HCT116 (cell line): ENCODE data around the gene CRLF3. TPM values are rescaled to one million over a fixed set of nuclear protein-coding genes. Genes with fewer than 3 reads are reported as not detected.

Source experiments
- ATAC-seq: fragments of 200-7000 bp; cut with Tn5 transposase; 2 replicates; pipeline ENCODE4 v1.9.1; 2020; ENCODE audit warnings: mild to moderate bottlenecking, moderate library complexity
- BruUV-seq: library from RNA; stranded (reverse); fragments of 400-500 nt; replicated peaks from 2 replicates; lab custom pipeline; 2021; lab: Mats Ljungman, UMichigan
- CTCF ChIA-PET: fragments of 300-600 bp; sonication (Branson Sonifier 250); formaldehyde crosslinking; loops from one replicate; lab custom pipeline; 2021; ENCODE audit warnings: antibody characterized with exemption; lab: Charles Lee
- POLR2A ChIA-PET: fragments of 300-600, 350-600 bp; sonication (Branson Sonifier 250); formaldehyde crosslinking; loops from one replicate; lab custom pipeline; 2021; ENCODE audit warnings: antibody characterized with exemption; lab: Charles Lee
- RAD21 ChIA-PET, 2 experiments: fragments of 300-600 bp; sonication (Branson Sonifier 250); formaldehyde crosslinking; loops; one replicate each; lab custom pipeline; 2023; ENCODE audit warnings: low total read pairs in 2 of 2; ENCODE audit not compliant: uncharacterized antibody in 2 of 2, unreplicated experiment in 2 of 2, low non-redundant PET in 1 of 2; lab: Charles Lee
- DNase-seq: peaks from one replicate; pipeline ENCODE4 v3.0.0-alpha.2; 2010; ENCODE audit warnings: low read depth, low spot score
- H2AFZ ChIP-seq: fragments of 200-600 bp; shearing (Covaris generic), sonication (generic); 2 replicates; pipeline ENCODE4 v1.6.1; 2017; ENCODE audit warnings: low read depth, mixed run types, mixed read lengths, antibody characterized with exemption, low read length; ENCODE audit not compliant: poor library complexity, severe bottlenecking
- H3K27ac ChIP-seq: 2 replicates; pipeline ENCODE4 v1.5.1; 2012; ENCODE audit warnings: low read depth, low read length
- H3K27me3 ChIP-seq: fragments of 200-600 bp; sonication (generic); 2 replicates; pipeline ENCODE4 v1.6.1; 2016; ENCODE audit warnings: mixed run types, low read length, mixed read lengths; ENCODE audit not compliant: insufficient read depth
- H3K36me3 ChIP-seq, 2 experiments: fragments of 200-500 bp in 1 of 2; fragments of 200-600 bp in 1 of 2; sonication (Bioruptor generic) in 1 of 2; sonication (generic) in 1 of 2; 2 replicates each; pipeline versions ENCODE4 v1.5.1 to v1.6.1; 2014 to 2016; ENCODE audit warnings: low read length in 2 of 2, inconsistent platforms in 1 of 2, mixed read lengths in 1 of 2, mixed run types in 1 of 2; ENCODE audit not compliant: insufficient read depth in 2 of 2, control insufficient read depth in 1 of 2
- H3K4me1 ChIP-seq, 2 experiments: fragments of 200-600 bp in 1 of 2; sonication (generic) in 1 of 2; 2 replicates each; pipeline versions ENCODE4 v1.5.1 to v1.6.1; 2012 to 2017; ENCODE audit warnings: low read length in 2 of 2, inconsistent platforms in 1 of 2, mild to moderate bottlenecking in 1 of 2, mixed read lengths in 1 of 2, mixed run types in 1 of 2, moderate library complexity in 1 of 2; ENCODE audit not compliant: insufficient read depth in 2 of 2, control insufficient read depth in 1 of 2
- H3K4me2 ChIP-seq: fragments of 200-600 bp; sonication (generic); 2 replicates; pipeline ENCODE4 v1.6.1; 2017; ENCODE audit warnings: mixed run types, low read length, mixed read lengths
- H3K4me3 ChIP-seq, 2 experiments: fragments of 200-600 bp in 1 of 2; sonication (generic) in 1 of 2; replicated peaks in 1 of 2; 2 replicates each; pipeline ENCODE4 v1.5.1; 2011 to 2016; ENCODE audit warnings: low read length in 2 of 2, control low read depth in 1 of 2, low read depth in 1 of 2, mild to moderate bottlenecking in 1 of 2, mixed read lengths in 1 of 2, mixed run types in 1 of 2
- H3K79me2 ChIP-seq: fragments of 200-600 bp; sonication (generic); 2 replicates; pipeline ENCODE4 v1.6.1; 2017; ENCODE audit warnings: mild to moderate bottlenecking, mixed run types, low read length, moderate library complexity, mixed read lengths; ENCODE audit not compliant: insufficient read depth
- H3K9ac ChIP-seq: fragments of 200-600 bp; sonication (generic); 2 replicates; pipeline ENCODE4 v1.6.1; 2016; ENCODE audit warnings: low read length, mixed read lengths
- H3K9me2 ChIP-seq: fragments of 200-600 bp; sonication (generic), shearing (Covaris generic); 2 replicates; pipeline ENCODE4 v1.6.1; 2017; ENCODE audit warnings: mixed run types, mild to moderate bottlenecking, moderate library complexity; ENCODE audit not compliant: insufficient read depth
- H3K9me3 ChIP-seq, 2 experiments: fragments of 200-500 bp in 1 of 2; fragments of 200-600 bp in 1 of 2; sonication (Bioruptor generic) in 1 of 2; sonication (generic) in 1 of 2; 2 replicates each; pipeline ENCODE4 v1.6.1; 2014 to 2017; ENCODE audit warnings: low read length in 2 of 2, mixed read lengths in 2 of 2, inconsistent platforms in 1 of 2, low read depth in 1 of 2, mild to moderate bottlenecking in 1 of 2, mixed run types in 1 of 2, moderate library complexity in 1 of 2; ENCODE audit not compliant: control insufficient read depth in 1 of 2, insufficient read depth in 1 of 2
- H4K20me1 ChIP-seq: fragments of 200-600 bp; sonication (generic), shearing (Covaris generic); 2 replicates; pipeline ENCODE4 v1.6.1; 2017; ENCODE audit warnings: mixed run types, mild to moderate bottlenecking, moderate library complexity; ENCODE audit not compliant: insufficient read depth
- CBX3 ChIP-seq: IDR thresholded peaks from 2 replicates; pipeline ENCODE4 v1.6.1; 2012; ENCODE audit warnings: low read depth
- ELF1 ChIP-seq: IDR thresholded peaks from 2 replicates; pipeline ENCODE4 v1.6.1; 2012; ENCODE audit warnings: low read depth, borderline replicate concordance
- EZH2 ChIP-seq: fragments of 200-600 bp; sonication (generic); IDR thresholded peaks from 2 replicates; pipeline ENCODE4 v1.6.1; 2017; ENCODE audit warnings: antibody characterized with exemption, mixed run types
- EZH2phosphoT487 ChIP-seq: fragments of 200-600 bp; IDR thresholded peaks from 2 replicates; pipeline ENCODE4 v1.6.1; 2018; ENCODE audit warnings: antibody characterized with exemption, borderline replicate concordance
- POLR2A ChIP-seq: IDR thresholded peaks from 2 replicates; pipeline ENCODE4 v1.7.0; 2011; ENCODE audit warnings: borderline replicate concordance; ENCODE audit not compliant: insufficient read depth, insufficient read length; ENCODE audit errors: extremely low read depth
- POLR2AphosphoS5 ChIP-seq: IDR thresholded peaks from 2 replicates; pipeline ENCODE4 v1.6.1; 2011; ENCODE audit warnings: mild to moderate bottlenecking, low read depth, low read length, moderate library complexity
- RAD21 ChIP-seq: IDR thresholded peaks from 2 replicates; pipeline ENCODE4 v1.6.1; 2012; ENCODE audit warnings: low read depth, mild to moderate bottlenecking
- SIN3A ChIP-seq: IDR thresholded peaks from 2 replicates; pipeline ENCODE4 v1.6.1; 2012; ENCODE audit warnings: low read depth
- SP1 ChIP-seq: IDR thresholded peaks from 2 replicates; pipeline ENCODE4 v1.6.1; 2012; ENCODE audit warnings: low read depth
- SRF ChIP-seq: IDR thresholded peaks from 2 replicates; pipeline ENCODE4 v1.6.1; 2012; ENCODE audit warnings: low read depth
- TCF7L2 ChIP-seq: IDR thresholded peaks from 2 replicates; pipeline ENCODE4 v1.7.0; 2011; ENCODE audit warnings: borderline replicate concordance, inconsistent platforms; ENCODE audit not compliant: insufficient read depth, insufficient read length; ENCODE audit errors: extremely low read depth
- YY1 ChIP-seq: IDR thresholded peaks from 2 replicates; pipeline ENCODE4 v1.6.1; 2011; ENCODE audit warnings: low read length, low read depth, moderate library complexity, mild to moderate bottlenecking; ENCODE audit not compliant: insufficient replicate concordance; ENCODE audit errors: extremely low read depth
- ZNF274 ChIP-seq: fragments of 200-500 bp; sonication (Bioruptor generic); IDR thresholded peaks from 2 replicates; pipeline ENCODE4 v1.6.1; 2014; ENCODE audit warnings: mild to moderate bottlenecking, low read depth, low read length, inconsistent platforms
- intact Hi-C: fragments of 100-400 bp; cut with micrococcal nuclease; formaldehyde crosslinking; loops from 2 replicates; pipeline ENCODE4 v1.10.0; 2022
- total RNA-seq: library from RNA; stranded (reverse); gene quantifications from one replicate; pipeline ENCODE4 v1.2.1, GENCODE V29; 2021; ENCODE audit not compliant: unreplicated experiment
- TF ChIP-seq, protein P1 (sequence below), 3 experiments: fragments of 200-600 bp in 1 of 3; sonication (generic) in 1 of 3; IDR thresholded peaks in 2 of 3; conservative IDR thresholded peaks in 1 of 3; 2 replicates each; pipeline ENCODE4 v1.5.1; 2012 to 2017; ENCODE audit warnings: low read depth in 2 of 3, low read length in 2 of 3, antibody characterized with exemption in 1 of 3, borderline replicate concordance in 1 of 3, control low read depth in 1 of 3, mild to moderate bottlenecking in 1 of 3, mixed read lengths in 1 of 3, mixed run types in 1 of 3, moderate library complexity in 1 of 3; ENCODE audit not compliant: insufficient read depth in 1 of 3
- TF ChIP-seq, protein P2 (sequence below): IDR thresholded peaks from 2 replicates; pipeline ENCODE4 v1.6.1; 2012; ENCODE audit warnings: low read depth
- TF ChIP-seq, protein P3 (sequence below): IDR thresholded peaks from 2 replicates; pipeline ENCODE4 v1.6.1; 2012

CRLF3 gene
- total RNA-seq, 1 experiment from 2014 or later: 32.4 TPM

DNA sequence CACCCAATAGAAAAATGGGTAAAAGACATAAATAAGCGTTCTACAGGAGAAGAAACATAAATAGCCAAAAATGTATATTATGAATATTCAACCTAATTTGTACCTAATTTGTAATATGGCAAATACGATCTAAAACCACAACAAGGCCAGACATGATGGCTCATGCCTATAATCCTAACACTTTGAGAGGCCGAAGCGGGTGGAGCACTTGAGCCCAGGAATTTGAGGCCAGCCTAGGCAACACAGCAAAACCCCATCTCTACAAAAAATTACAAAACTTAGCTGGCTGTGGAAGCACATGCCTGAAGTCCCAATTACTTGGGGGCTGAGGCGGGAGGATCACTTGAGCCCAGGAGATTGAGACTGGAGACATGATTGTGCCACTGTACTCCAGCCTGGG, 30.1 kb downstream of the CRLF3 start:
- no peak overlapping the region for H3K9ac ChIP-seq
- RAD21 ChIA-PET: no interaction called here
- no peak for ATAC-seq
- POLR2A ChIA-PET: no interaction called here
- H3K9me3 ChIP-seq: no peaks in the 10 kb centered on the region
- no peak overlapping the region for H3K27ac ChIP-seq
- H3K79me2 ChIP-seq: no peaks in the 10 kb centered on the region
- no TSS peak for BruUV-seq
- DNase-seq: no peak
- TF ChIP-seq CBX3 (no peak), YY1 (no peak), ZNF274 (no peak), POLR2AphosphoS5 (no peak), RAD21 (no peak), EZH2 (no peak), ELF1 (no peak), EZH2phosphoT487 (no peak), SP1 (no peak), POLR2A (no peak), SIN3A (no peak), SRF (no peak), TCF7L2 (no peak)
- TF ChIP-seq, protein P1, sequence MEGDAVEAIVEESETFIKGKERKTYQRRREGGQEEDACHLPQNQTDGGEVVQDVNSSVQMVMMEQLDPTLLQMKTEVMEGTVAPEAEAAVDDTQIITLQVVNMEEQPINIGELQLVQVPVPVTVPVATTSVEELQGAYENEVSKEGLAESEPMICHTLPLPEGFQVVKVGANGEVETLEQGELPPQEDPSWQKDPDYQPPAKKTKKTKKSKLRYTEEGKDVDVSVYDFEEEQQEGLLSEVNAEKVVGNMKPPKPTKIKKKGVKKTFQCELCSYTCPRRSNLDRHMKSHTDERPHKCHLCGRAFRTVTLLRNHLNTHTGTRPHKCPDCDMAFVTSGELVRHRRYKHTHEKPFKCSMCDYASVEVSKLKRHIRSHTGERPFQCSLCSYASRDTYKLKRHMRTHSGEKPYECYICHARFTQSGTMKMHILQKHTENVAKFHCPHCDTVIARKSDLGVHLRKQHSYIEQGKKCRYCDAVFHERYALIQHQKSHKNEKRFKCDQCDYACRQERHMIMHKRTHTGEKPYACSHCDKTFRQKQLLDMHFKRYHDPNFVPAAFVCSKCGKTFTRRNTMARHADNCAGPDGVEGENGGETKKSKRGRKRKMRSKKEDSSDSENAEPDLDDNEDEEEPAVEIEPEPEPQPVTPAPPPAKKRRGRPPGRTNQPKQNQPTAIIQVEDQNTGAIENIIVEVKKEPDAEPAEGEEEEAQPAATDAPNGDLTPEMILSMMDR (IDR thresholded peaks at IDR 0.05 in 2 of 3, conservative IDR thresholded peaks at IDR 0.05 in 1 of 3; ENCODE audit: borderline replicate concordance in 1 of 3, insufficient read depth in 1 of 3, low read depth in 2 of 3, low read length in 2 of 3): no peak
- TF ChIP-seq, protein P2, sequence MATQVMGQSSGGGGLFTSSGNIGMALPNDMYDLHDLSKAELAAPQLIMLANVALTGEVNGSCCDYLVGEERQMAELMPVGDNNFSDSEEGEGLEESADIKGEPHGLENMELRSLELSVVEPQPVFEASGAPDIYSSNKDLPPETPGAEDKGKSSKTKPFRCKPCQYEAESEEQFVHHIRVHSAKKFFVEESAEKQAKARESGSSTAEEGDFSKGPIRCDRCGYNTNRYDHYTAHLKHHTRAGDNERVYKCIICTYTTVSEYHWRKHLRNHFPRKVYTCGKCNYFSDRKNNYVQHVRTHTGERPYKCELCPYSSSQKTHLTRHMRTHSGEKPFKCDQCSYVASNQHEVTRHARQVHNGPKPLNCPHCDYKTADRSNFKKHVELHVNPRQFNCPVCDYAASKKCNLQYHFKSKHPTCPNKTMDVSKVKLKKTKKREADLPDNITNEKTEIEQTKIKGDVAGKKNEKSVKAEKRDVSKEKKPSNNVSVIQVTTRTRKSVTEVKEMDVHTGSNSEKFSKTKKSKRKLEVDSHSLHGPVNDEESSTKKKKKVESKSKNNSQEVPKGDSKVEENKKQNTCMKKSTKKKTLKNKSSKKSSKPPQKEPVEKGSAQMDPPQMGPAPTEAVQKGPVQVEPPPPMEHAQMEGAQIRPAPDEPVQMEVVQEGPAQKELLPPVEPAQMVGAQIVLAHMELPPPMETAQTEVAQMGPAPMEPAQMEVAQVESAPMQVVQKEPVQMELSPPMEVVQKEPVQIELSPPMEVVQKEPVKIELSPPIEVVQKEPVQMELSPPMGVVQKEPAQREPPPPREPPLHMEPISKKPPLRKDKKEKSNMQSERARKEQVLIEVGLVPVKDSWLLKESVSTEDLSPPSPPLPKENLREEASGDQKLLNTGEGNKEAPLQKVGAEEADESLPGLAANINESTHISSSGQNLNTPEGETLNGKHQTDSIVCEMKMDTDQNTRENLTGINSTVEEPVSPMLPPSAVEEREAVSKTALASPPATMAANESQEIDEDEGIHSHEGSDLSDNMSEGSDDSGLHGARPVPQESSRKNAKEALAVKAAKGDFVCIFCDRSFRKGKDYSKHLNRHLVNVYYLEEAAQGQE: no peak
- TF ChIP-seq, protein P3, sequence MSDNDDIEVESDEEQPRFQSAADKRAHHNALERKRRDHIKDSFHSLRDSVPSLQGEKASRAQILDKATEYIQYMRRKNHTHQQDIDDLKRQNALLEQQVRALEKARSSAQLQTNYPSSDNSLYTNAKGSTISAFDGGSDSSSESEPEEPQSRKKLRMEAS: no peak
- TF ChIP-seq, all 23 proteins: peak for 0
- Histone ChIP-seq H3K27me3 (no peaks in the 10 kb centered on the region), H3K4me1 (no peaks in the 10 kb centered on the region), H2AFZ (no peak overlapping the region), H3K4me2 (no peak overlapping the region), H4K20me1 (0 out of 2 replicates have a peak, but pooled peaks cover under 1% of the 10 kb centered on the region), H3K4me3 (no peak overlapping the region), H3K36me3 (peaks cover 21 to 25% of the 10 kb centered on the region in 2 experiments; a peak in 3 of 4 replicates), H3K9me2 (no peaks in the 10 kb centered on the region)
- CTCF ChIA-PET: no interaction called here
- intact Hi-C loops: no loop called here
